IMR-90 (cell line): ENCODE results near the gene SUGCT.

Experiments used
- CTCF ChIP-seq: conservative IDR thresholded peaks from 2 replicates; pipeline ENCODE4 v1.5.1; 2012; ENCODE audit warnings: mild to moderate bottlenecking, low read depth, low read length, improper control_type of control experiment
- MAZ ChIP-seq: IDR thresholded peaks from 2 replicates; pipeline ENCODE4 v1.6.1; 2012; ENCODE audit warnings: low read depth, mild to moderate bottlenecking, low read length, improper control_type of control experiment, moderate library complexity, borderline replicate concordance
- POLR2A ChIP-seq: IDR thresholded peaks from 2 replicates; pipeline ENCODE4 v1.6.1; 2012; ENCODE audit warnings: mild to moderate bottlenecking, low read depth, low read length
- RAD21 ChIP-seq: IDR thresholded peaks from 2 replicates; pipeline ENCODE4 v1.6.1; 2012; ENCODE audit warnings: low read length, improper control_type of control experiment
- SMC3 ChIP-seq: fragments of 150-350 bp; IDR thresholded peaks from 2 replicates; pipeline ENCODE4 v1.6.1; 2016; ENCODE audit warnings: low read depth, mild to moderate bottlenecking, antibody characterized with exemption, low read length, moderate library complexity

GRCh38 chr7:40530292-40530691 is 395.5 kb downstream of the SUGCT start:
- TF ChIP-seq SMC3 (no peak), CTCF (no peak), RAD21 (no peak), MAZ (no peak), POLR2A (no peak)
